Hepatocyte (in vitro differentiated cells): ENCODE data around the gene CXCR5. TPM values are rescaled to one million over a fixed set of nuclear protein-coding genes. Genes with fewer than 3 reads are reported as not detected.
A peak's percentile ranks its signal among the peaks of the same experiment; 100 is the strongest.

ENCODE experiments used
- DNase-seq: peaks from one replicate; pipeline ENCODE4 v3.0.0-alpha.2; 2016; ENCODE audit warnings: low spot score
- H2AFZ ChIP-seq: fragments of 200-600 bp; sonication (generic); 2 replicates; pipeline ENCODE4 v1.6.0; 2016; ENCODE audit warnings: antibody characterized with exemption, mild to moderate bottlenecking
- H3K27ac ChIP-seq: fragments of 200-600 bp; sonication (generic); 2 replicates; pipeline ENCODE4 v1.5.1; 2016; ENCODE audit warnings: mild to moderate bottlenecking
- H3K27me3 ChIP-seq: fragments of 200-600 bp; sonication (generic); 2 replicates; pipeline ENCODE4 v1.6.1; 2016
- H3K36me3 ChIP-seq: fragments of 200-600 bp; sonication (generic); replicated peaks from 2 replicates; pipeline ENCODE4 v1.5.1; 2016; ENCODE audit warnings: low read depth; ENCODE audit not compliant: insufficient read depth
- H3K4me1 ChIP-seq: fragments of 200-600 bp; sonication (generic); 2 replicates; pipeline ENCODE4 v1.5.1; 2016; ENCODE audit warnings: mild to moderate bottlenecking, moderate library complexity; ENCODE audit not compliant: insufficient read depth
- H3K4me2 ChIP-seq: fragments of 200-600 bp; sonication (generic); 2 replicates; pipeline ENCODE4 v1.6.0; 2016
- H3K4me3 ChIP-seq: fragments of 200-600 bp; sonication (generic); 2 replicates; pipeline ENCODE4 v1.5.1; 2016; ENCODE audit warnings: mild to moderate bottlenecking
- H3K79me2 ChIP-seq: fragments of 200-600 bp; sonication (generic); 2 replicates; pipeline ENCODE4 v1.6.0; 2017; ENCODE audit warnings: mild to moderate bottlenecking
- H3K9me2 ChIP-seq: fragments of 200-600 bp; sonication (generic); replicated peaks from 2 replicates; pipeline ENCODE4 v1.6.0; 2017; ENCODE audit warnings: mild to moderate bottlenecking; ENCODE audit not compliant: insufficient read depth
- H3K9me3 ChIP-seq: fragments of 200-600 bp; sonication (generic); 2 replicates; pipeline ENCODE4 v1.5.1; 2016; ENCODE audit warnings: low read depth, mild to moderate bottlenecking
- H4K20me1 ChIP-seq: fragments of 200-600 bp; sonication (generic); 2 replicates; pipeline ENCODE4 v1.6.0; 2016; ENCODE audit warnings: mild to moderate bottlenecking; ENCODE audit not compliant: insufficient read depth, poor library complexity, severe bottlenecking
- CTCF ChIP-seq: fragments of 200-600 bp; sonication (generic); IDR thresholded peaks from 2 replicates; pipeline ENCODE4 v1.5.1; 2016; ENCODE audit warnings: antibody characterized with exemption, mild to moderate bottlenecking; ENCODE audit not compliant: poor library complexity
- EZH2 ChIP-seq: fragments of 200-600 bp; sonication (generic); IDR thresholded peaks from 2 replicates; pipeline ENCODE4 v1.6.1; 2016; ENCODE audit warnings: antibody characterized with exemption, mild to moderate bottlenecking, borderline replicate concordance
- EZH2phosphoT487 ChIP-seq: fragments of 200-600 bp; sonication (generic); IDR thresholded peaks from one replicate; pipeline ENCODE4 v1.6.1; 2018; ENCODE audit warnings: antibody characterized with exemption, mild to moderate bottlenecking, low read depth, moderate library complexity; ENCODE audit not compliant: unreplicated experiment, severe bottlenecking
- WGBS: methylation state at CpG from one replicate; pipeline ENCODE4 v1.1.6; 2016; ENCODE audit warnings: low lambda C conversion rate; ENCODE audit errors: missing lambda C conversion rate; 5-methylcytosine and 5-hydroxymethylcytosine counted together
- polyA plus RNA-seq: library from polyadenylated mRNA; unstranded; fragments of >200 nt; fragmentation: Nextera tagmentation; extraction: Ambion mirVana; gene quantifications from 2 replicates; pipeline ENCODE4 v1.2.1, GENCODE V29; 2016
- total RNA-seq: library from RNA; depleted of rRNA; stranded (reverse); fragments of >200 nt; gene quantifications from 2 replicates; pipeline ENCODE4 v1.2.3, GENCODE V29; 2014

The CXCR5 gene
- total and polyA plus RNA-seq, 2 experiments from 2014 or later: 0.11 TPM; not detected in 1

DNA sequence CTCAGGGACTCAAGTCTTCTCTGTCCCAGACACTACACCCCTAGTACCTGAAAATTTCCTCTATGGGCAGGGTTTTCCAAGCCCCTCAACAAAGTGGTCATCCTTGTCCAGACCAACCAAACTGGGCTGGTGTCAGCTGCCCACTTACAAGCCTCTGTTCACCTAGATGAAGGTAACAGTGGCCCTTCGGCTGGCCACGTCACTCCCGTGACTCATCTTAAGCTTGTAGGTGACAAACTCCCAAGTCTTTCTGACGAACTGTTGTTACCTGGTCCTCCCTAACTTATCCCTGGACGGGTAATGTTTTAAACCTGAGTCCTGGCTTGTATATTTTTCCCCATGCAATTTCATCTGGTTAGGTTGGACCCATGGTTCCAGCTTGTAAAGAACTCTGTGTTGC is 4.7 kb downstream of the CXCR5 start:
- DNase-seq: no peak
- Histone ChIP-seq H3K4me1 (peaks cover 6% of the 10 kb centered on the region), H3K4me3 (no peak overlapping the region), H3K9me3 (no peaks in the 10 kb centered on the region), H3K4me2 (peak overlapping the region; percentile 34), H3K9me2 (no peaks in the 10 kb centered on the region), H4K20me1 (no peaks in the 10 kb centered on the region), H3K27ac (no peak overlapping the region), H3K79me2 (no peaks in the 10 kb centered on the region), H3K27me3 (no peaks in the 10 kb centered on the region), H3K36me3 (no peaks in the 10 kb centered on the region), H2AFZ (no peak overlapping the region)
- WGBS: 86% methylated on average over 5 of the region's 5 CpGs
- TF ChIP-seq CTCF (no peak), EZH2phosphoT487 (no peak), EZH2 (no peak)

DNA sequence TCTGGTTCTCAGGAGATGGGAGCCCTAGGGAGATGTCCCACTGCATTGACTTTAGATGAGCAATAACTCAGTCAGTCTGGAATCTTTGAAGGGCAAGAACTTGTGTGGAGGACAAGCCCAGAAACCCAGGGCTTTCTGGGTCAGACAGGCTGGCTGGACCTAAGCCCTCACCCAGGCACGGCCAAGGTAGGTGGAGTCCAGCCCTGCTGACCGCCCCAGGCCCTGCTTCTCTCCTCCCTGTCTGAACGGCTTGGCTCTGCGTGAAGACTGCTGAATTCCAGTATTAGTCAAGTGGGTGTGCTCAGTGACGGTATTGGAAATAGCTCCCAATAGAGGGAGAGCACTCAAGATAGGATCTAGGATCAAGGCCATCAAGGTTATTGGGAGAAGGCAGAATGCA is 6.1 kb downstream of the CXCR5 start:
- H3K9me3 ChIP-seq: no peaks in the 10 kb centered on the region
- peak; percentile 31 for DNase-seq
- no peak overlapping the region for H3K4me2 ChIP-seq
- H3K4me1 ChIP-seq: peaks cover 6% of the 10 kb centered on the region
- H3K79me2 ChIP-seq: no peaks in the 10 kb centered on the region
- H3K4me3 ChIP-seq: no peak overlapping the region
- H3K27ac ChIP-seq: no peak overlapping the region
- H4K20me1 ChIP-seq: no peaks in the 10 kb centered on the region
- no peaks in the 10 kb centered on the region for H3K36me3 ChIP-seq
- no peak overlapping the region for H2AFZ ChIP-seq
- no peaks in the 10 kb centered on the region for H3K27me3 ChIP-seq
- no peaks in the 10 kb centered on the region for H3K9me2 ChIP-seq
- WGBS: 54% methylated on average over 5 of the region's 5 CpGs
- TF ChIP-seq EZH2phosphoT487 (no peak), EZH2 (no peak), CTCF (no peak)

- no peaks in the 10 kb centered on the region for H3K9me2 ChIP-seq
- H3K27ac ChIP-seq: no peak overlapping the region
- 45% methylated on average over 4 of the region's 4 CpGs for WGBS
- H3K79me2 ChIP-seq: no peaks in the 10 kb centered on the region
- H3K4me1 ChIP-seq: peaks cover 17% of the 10 kb centered on the region
- H3K4me2 ChIP-seq: no peak overlapping the region
- no peak overlapping the region for H2AFZ ChIP-seq
- no peak overlapping the region for H3K4me3 ChIP-seq
- peaks cover 12% of the 10 kb centered on the region for H4K20me1 ChIP-seq
- no peaks in the 10 kb centered on the region for H3K27me3 ChIP-seq
- no peak for DNase-seq
- TF ChIP-seq CTCF: no peak
- no peak for TF ChIP-seq EZH2
- TF ChIP-seq EZH2phosphoT487: no peak
- no peaks in the 10 kb centered on the region for H3K9me3 ChIP-seq
- no peaks in the 10 kb centered on the region for H3K36me3 ChIP-seq
Measured at GRCh38 chr11:118892514-118892913, 8.8 kb downstream of the CXCR5 start.

DNA sequence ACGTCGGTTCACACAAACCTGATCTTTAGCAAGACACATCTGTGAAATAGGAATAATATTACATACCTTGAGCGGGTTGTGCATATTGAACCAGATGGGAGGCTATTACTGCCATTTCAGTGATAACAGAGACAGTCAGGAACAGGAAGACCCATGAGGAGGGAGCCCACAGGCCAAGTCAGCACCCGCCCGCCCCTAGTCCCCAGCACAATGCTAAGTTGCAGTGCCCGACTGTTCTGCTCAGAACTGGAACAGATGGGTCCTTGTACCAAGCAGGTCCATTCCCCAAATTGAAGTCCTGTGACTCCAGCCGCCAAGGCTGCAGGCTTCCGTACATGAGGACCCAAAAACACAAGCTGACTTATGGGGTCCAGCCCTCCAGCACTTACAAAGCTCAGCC is 9.3 kb downstream of the CXCR5 start:
- DNase-seq: no peak
- no peak for TF ChIP-seq EZH2phosphoT487
- no peak for TF ChIP-seq EZH2
- no peak for TF ChIP-seq CTCF
- no peak overlapping the region for H2AFZ ChIP-seq
- H3K27ac ChIP-seq: no peak overlapping the region
- H3K27me3 ChIP-seq: no peaks in the 10 kb centered on the region
- no peaks in the 10 kb centered on the region for H3K36me3 ChIP-seq
- peaks cover 12% of the 10 kb centered on the region for H4K20me1 ChIP-seq
- WGBS: 90% methylated on average over 8 of the region's 8 CpGs
- no peaks in the 10 kb centered on the region for H3K9me3 ChIP-seq
- H3K4me3 ChIP-seq: no peak overlapping the region
- no peaks in the 10 kb centered on the region for H3K9me2 ChIP-seq
- H3K4me1 ChIP-seq: peaks cover 15% of the 10 kb centered on the region
- no peak overlapping the region for H3K4me2 ChIP-seq
- H3K79me2 ChIP-seq: no peaks in the 10 kb centered on the region
